LNCAP (cell line): ENCODE data around the gene KRTAP3-2.

Experiments
- TF ChIP-seq, protein P1 (sequence below): fragments of 450-650 bp; IDR thresholded peaks from 2 replicates; pipeline ENCODE4 v1.5.1; 2017; ENCODE audit warnings: mild to moderate bottlenecking

The KRTAP3-2 gene

DNA sequence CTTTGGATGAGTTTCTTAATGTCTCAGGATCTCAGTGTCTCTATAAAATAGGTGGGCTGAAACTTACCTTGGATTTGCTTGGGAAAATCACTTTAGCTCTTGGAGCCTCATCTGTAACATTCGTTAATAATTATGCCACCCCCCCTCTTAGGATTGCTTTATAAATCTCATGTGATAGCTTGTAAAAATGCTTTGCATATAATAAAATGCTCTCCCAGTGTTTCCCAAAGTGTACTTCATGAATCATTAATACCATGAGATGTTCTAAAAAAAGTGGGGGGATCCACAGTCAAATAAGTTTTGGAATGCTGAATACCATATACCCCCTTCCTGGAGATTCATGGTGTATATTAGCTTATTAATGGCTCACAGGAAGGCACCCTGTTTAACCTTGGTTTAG lies 38.1 kb downstream of the KRTAP3-2 start:
- TF ChIP-seq, protein P1, sequence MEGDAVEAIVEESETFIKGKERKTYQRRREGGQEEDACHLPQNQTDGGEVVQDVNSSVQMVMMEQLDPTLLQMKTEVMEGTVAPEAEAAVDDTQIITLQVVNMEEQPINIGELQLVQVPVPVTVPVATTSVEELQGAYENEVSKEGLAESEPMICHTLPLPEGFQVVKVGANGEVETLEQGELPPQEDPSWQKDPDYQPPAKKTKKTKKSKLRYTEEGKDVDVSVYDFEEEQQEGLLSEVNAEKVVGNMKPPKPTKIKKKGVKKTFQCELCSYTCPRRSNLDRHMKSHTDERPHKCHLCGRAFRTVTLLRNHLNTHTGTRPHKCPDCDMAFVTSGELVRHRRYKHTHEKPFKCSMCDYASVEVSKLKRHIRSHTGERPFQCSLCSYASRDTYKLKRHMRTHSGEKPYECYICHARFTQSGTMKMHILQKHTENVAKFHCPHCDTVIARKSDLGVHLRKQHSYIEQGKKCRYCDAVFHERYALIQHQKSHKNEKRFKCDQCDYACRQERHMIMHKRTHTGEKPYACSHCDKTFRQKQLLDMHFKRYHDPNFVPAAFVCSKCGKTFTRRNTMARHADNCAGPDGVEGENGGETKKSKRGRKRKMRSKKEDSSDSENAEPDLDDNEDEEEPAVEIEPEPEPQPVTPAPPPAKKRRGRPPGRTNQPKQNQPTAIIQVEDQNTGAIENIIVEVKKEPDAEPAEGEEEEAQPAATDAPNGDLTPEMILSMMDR: no peak

DNA sequence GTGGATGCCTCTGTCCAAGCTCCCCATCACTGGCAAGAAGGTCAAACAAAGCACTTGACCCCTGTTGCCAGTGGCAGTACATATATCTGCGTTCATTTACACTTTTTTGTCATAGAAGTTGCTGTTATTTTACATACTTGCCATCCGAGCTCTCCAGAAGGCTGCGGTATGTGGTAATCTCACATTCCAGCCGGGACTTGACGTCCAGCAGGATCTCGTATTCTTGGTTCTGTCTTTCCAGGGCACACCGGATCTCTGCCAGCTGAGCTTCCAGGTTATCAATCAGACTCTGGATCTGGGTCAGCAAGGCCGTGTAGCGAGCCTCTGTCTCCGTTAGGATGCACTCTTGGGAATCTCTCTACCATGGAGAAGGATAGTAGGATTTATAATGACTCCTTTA lies 39.6 kb downstream of the KRTAP3-2 start:
- TF ChIP-seq, protein P1: no peak

DNA sequence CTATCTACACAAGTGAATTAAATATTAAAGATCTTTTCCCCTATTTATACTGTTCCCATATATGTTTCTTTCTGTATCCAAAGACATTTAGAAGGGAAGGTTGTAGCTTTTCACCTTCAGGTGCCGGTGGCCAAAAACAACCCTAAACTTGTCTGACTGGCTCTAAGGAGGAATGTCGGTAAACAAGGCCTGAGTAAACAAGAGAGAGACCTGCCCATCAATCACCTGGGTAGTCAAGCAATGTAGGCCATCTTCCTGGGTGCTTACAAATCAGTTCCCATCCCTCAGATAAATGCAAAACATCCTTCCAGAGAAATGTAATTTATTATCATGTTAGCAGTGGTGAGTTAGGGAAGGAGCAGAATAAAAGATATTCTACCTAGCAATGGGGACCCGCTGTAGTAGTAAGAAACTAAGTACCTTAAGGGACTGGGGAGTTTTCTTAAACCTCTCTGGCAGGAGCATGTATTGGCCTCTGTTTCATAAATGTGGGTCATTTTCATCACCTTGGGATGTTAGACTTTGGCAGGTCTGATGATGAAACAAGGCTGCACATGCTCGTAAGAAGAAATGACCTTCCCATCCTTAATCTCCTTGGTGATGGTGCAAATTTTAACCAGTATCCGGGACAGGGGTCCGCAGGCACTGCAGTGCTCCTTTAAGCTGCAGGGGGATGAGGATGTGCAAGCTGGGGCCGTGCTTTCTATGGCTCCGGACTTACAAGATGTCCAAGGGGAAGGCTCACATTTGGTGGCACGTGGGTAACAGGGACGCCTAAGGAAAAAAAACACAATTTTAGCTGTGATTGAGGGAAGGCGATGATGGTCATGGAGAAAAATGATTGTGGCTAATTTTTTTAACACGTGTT lies 41.4 kb downstream of the KRTAP3-2 start:
- TF ChIP-seq, protein P1: no peak

DNA sequence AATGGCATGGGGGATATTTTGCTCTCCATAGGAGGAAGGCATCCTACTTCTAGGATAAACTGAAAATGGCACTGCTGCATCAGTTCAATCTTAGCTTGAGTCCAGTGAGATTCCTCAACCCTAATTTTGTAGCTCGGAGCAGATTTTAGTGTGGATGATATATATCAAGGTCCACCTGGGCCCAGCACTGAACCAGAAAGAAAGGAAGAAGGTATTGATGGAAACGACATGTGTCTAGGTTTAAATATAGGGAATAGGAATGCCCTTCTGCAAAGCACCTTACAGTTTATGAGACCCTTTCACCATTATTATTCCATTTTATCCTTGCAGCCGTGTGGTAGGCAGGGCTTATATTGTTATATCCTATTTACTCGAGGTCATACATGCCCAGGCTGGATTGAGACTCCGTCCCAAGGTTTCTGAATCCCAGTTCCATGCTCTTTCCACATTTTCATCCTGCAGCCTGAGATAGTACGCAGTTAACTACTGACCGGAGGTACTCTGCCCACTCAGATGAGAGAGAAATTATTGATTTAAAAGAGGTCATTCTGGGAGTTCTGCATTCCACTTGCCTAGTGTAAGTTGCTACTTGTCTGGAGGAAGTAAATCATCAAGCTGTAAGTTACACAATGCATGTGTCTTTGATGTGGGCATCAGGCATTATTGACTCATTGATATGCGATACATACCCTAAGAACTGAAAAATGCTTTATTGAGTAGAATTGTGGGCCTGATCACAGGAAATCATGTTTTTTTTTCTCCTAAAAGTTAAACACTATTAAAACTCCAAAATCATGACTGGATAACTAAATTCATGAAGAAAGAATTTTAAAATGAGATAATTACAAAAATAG lies 43.1 kb downstream of the KRTAP3-2 start:
- TF ChIP-seq, protein P1: no peak

DNA sequence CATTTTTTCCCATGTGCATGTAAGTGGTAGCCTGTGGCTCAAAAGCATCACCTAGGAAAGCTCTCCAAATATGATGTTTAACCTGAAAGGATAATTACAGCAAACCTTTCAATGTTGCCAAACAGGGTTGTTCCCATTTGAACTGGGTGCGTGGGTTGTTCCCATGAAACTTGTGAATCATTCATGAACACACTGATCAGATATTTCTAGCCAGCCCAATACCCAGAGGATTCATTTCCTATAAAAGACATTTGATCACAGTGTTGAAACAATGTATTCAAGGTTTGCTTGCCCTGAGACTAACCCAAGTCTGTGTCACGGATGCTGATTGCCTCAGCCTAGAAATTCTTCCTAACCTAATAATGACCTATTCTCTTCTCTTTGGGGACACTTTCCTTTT lies 45.8 kb downstream of the KRTAP3-2 start:
- TF ChIP-seq, protein P1: no peak

DNA sequence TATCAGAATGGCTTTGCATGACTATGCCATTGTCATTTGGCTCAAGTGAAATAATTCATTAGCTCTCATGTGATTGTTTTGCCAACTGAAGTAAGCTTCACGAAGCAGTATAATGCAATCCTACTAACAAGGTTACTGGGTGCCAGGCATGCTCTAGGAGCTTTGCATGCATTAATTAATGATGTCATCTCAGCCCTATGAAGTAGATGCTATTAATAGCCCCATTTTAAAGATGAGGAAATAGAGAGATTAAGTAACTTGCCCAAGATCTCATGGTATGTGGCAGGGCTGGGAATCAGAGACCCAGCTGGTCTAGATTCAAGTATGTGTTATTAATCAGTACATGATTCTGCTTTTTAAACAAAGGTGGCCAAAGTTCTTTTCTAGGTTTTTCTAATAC lies 47.0 kb downstream of the KRTAP3-2 start:
- TF ChIP-seq, protein P1: no peak

DNA sequence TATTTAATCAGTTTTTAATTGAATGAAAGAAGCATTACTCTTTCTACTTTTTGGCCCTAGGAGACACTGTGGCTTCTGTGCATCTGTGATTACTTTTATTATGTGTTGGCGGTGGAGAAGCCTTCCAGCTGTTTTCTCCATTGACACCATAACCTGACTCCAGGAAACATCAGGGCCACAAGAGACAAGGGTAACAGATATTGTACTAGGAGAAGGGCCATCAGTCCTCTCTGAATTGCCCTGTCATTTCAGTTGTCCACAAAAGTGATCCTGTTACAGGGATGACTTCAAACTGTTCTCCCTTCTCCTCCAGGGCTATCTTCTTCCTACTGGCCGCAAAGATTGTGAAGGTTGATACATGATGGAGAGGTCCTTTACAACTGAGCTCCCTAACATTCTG lies 47.6 kb downstream of the KRTAP3-2 start:
- TF ChIP-seq, protein P1: no peak
